Small intestine (tissue), 7 donors: ENCODE results near the gene ATF7IP. TPM values are rescaled to one million over a fixed set of nuclear protein-coding genes. Genes with fewer than 3 reads are reported as not detected.

ENCODE experiments used
- DNase-seq, 2 donors: peaks; one replicate each; pipeline versions ENCODE4 v3.0.0 to v3.0.0-alpha.2; 2013
- FAIRE-seq: peaks from 2 replicates; lab custom pipeline; 2012; peaks lifted over from hg19 to GRCh38; lab: Jason Lieb, UNC
- H3K27ac ChIP-seq, 3 donors: one replicate each; pipeline ENCODE4 v1.5.1; 2013; ENCODE audit warnings: low read length in 2 of 3, mild to moderate bottlenecking in 2 of 3, control low read depth in 1 of 3, inconsistent platforms in 1 of 3, low read depth in 1 of 3, moderate library complexity in 1 of 3
- H3K27me3 ChIP-seq, 3 donors: one replicate each; pipeline ENCODE4 v1.6.1; 2013; ENCODE audit warnings: low read length in 3 of 3, inconsistent platforms in 1 of 3; ENCODE audit not compliant: control insufficient read depth in 3 of 3, insufficient read depth in 3 of 3
- H3K36me3 ChIP-seq, 3 donors: one replicate each; pipeline ENCODE4 v1.6.1; 2013; ENCODE audit warnings: low read length in 3 of 3, inconsistent platforms in 1 of 3, low read depth in 1 of 3, mild to moderate bottlenecking in 1 of 3, moderate library complexity in 1 of 3; ENCODE audit not compliant: control insufficient read depth in 3 of 3, insufficient read depth in 2 of 3
- H3K4me1 ChIP-seq, 3 donors: one replicate each; pipeline ENCODE4 v1.6.1; 2013; ENCODE audit warnings: low read length in 2 of 3, inconsistent platforms in 1 of 3, low read depth in 1 of 3, mild to moderate bottlenecking in 1 of 3, moderate library complexity in 1 of 3; ENCODE audit not compliant: control insufficient read depth in 3 of 3, insufficient read depth in 2 of 3
- H3K4me3 ChIP-seq, 3 donors: one replicate each; pipeline ENCODE4 v1.5.1; 2013; ENCODE audit warnings: low read length in 3 of 3, control low read depth in 1 of 3, inconsistent platforms in 1 of 3, low read depth in 1 of 3, mild to moderate bottlenecking in 1 of 3, moderate library complexity in 1 of 3
- H3K9me3 ChIP-seq, 2 donors: one replicate each; pipeline ENCODE4 v1.6.1; 2013; ENCODE audit warnings: low read depth in 1 of 2, low read length in 1 of 2; ENCODE audit not compliant: control insufficient read depth in 2 of 2, insufficient read depth in 1 of 2
- WGBS, 3 donors: extraction: QIAGEN DNeasy Blood & Tissue Kit; methylation state at CpG; one replicate each; pipeline ENCODE4 v1.1.7; 2013; 5-methylcytosine and 5-hydroxymethylcytosine counted together
- polyA plus RNA-seq, 4 donors: library from polyadenylated mRNA; stranded (reverse) in 3 of 4; unstranded in 1 of 4; fragments of 200-250 nt in 3 of 4; fragments of 120-200 nt in 1 of 4; gene quantifications; one replicate each; pipeline versions ENCODE4 v1.2.1 to v1.2.3, GENCODE V29; 2013
- donor health status: healthy with polysubstance abuse.
- donor health status: control.
- donor health status: control.
- donor health status: Bipolar disorder and iron deficiency.
- donor health status: healthy.

The ATF7IP gene
- polyA plus RNA-seq, 4 donors: 3.5 to 34.5 (median 5.7) TPM

DNA sequence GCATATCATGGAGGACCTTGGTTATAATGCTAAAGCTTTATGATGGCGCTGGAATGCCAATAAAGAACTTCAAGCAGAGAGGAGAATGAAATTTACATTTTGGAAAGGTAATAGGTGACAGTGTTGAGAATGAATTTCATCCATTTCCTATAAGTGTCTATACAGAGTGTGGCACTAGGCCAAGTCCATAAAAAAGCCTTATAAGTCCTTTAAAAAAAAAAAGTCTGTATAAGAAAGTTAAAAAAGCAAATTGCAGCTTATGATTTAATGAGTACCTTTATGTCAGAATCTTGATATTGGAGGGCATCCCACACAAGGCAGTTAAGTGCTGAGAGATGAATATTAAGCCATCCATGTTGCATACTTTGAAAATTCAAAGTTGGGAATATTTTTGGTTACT, 62.4 kb downstream of the ATF7IP start:
- H3K27ac ChIP-seq: no peak overlapping the region
- WGBS, 3 donors: 88 to 99% (median 97%) methylated on average over 1 of the region's 1 CpG
- no peak for FAIRE-seq
- H3K4me3 ChIP-seq: no peak overlapping the region
- DNase-seq: no peak
- H3K36me3 ChIP-seq: peaks cover 0 to 19% (median 6%) of the 10 kb centered on the region in 3 donors
- no peaks in the 10 kb centered on the region for H3K27me3 ChIP-seq
- H3K9me3 ChIP-seq: peaks cover 0 to 5% of the 10 kb centered on the region in 2 donors
- H3K4me1 ChIP-seq: peaks cover 0 to 3% (median 0%) of the 10 kb centered on the region in 3 donors

DNA sequence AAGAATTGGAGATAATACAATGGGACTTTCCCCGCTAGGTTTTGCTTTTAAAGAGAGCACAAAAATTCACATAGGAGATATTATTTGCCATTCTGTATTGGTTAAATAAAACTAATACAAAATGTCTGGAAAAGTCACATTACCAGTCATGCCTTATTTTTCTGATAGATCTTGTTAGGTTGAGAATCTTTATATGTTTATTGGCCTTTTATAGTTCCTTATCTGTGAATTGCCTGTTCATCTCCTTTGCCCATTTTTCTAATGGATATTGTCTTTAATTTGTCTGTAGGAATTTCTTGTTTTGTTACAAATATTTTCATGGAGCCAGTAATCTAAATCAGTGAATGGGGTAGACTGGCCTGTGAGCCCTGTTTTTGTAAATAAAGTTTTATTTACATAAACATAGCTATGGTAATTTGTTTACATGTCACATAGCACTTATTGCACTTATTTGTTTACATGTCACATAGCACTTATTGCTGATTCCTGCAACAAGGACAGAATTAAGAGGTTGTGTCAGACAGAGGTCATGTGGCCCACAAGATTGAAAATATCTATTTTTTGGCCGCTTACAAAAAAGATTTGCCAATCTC, 65.0 kb downstream of the ATF7IP start:
- H3K27ac ChIP-seq: no peak overlapping the region
- WGBS, 3 donors: 95 to 99% (median 98%) methylated on average over 2 of the region's 2 CpGs
- DNase-seq (no peak), FAIRE-seq (no peak)
- no peak overlapping the region for H3K4me3 ChIP-seq
- H3K27me3 ChIP-seq: no peaks in the 10 kb centered on the region
- peaks cover 0 to 3% (median 0%) of the 10 kb centered on the region in 3 donors for H3K4me1 ChIP-seq
- no peaks in the 10 kb centered on the region for H3K9me3 ChIP-seq
- H3K36me3 ChIP-seq: peaks cover 0 to 22% (median 10%) of the 10 kb centered on the region in 3 donors

DNA sequence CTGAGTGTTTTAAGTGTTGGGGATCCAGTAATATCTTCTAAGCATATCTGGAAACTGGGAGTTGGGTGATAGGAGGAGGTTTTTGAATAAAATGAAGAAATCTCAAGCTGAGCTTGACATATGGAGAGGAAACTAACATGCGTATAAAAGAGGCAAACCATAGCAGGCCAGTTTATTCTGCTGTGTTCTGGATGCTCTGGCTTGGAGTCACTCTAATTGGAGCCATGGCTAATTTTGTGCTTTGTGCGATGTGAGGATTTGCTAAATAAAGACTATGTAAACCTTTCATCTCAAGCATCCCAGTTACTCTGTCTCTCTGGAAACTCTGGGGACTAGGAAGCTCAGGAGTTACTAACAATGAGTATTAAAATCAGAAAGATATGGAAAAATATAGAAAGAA, 66.5 kb downstream of the ATF7IP start:
- Histone ChIP-seq H3K4me1 (peaks cover 0 to 3% (median 0%) of the 10 kb centered on the region in 3 donors), H3K27ac (no peak overlapping the region), H3K4me3 (no peak overlapping the region), H3K27me3 (no peaks in the 10 kb centered on the region), H3K36me3 (peaks cover 0 to 22% (median 8%) of the 10 kb centered on the region in 3 donors), H3K9me3 (no peaks in the 10 kb centered on the region)
- WGBS, 3 donors: 84 to 96% (median 95%) methylated on average over 2 of the region's 2 CpGs
- DNase-seq (no peak), FAIRE-seq (no peak)

DNA sequence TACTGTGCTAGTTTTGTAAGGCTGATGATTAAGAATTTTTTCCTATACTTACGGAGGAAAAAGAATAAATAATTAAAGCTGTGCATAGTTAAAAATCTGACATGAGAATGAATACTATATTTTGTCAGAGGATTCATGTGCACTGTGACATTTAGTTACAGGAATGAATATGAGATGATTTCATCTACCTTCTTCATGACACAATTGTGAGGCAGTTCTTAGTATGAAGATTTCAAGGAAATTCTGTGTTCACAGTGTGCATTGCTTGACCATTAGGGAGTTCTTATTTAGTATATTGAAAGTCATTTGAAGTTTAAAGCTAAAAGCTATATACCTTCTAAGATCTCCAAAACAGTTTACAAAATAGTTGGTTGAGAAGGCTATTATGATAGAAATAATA, 70.1 kb downstream of the ATF7IP start:
- Histone ChIP-seq H3K27ac (no peak overlapping the region), H3K4me3 (no peak overlapping the region), H3K27me3 (no peaks in the 10 kb centered on the region), H3K4me1 (peaks cover 0 to 3% (median 0%) of the 10 kb centered on the region in 3 donors), H3K9me3 (no peaks in the 10 kb centered on the region), H3K36me3 (peaks cover 3 to 19% (median 5%) of the 10 kb centered on the region in 3 donors)
- 93 to 98% (median 95%) methylated on average over 1 of the region's 1 CpG for WGBS, 3 donors
- DNase-seq: no peak
- FAIRE-seq: no peak

DNA sequence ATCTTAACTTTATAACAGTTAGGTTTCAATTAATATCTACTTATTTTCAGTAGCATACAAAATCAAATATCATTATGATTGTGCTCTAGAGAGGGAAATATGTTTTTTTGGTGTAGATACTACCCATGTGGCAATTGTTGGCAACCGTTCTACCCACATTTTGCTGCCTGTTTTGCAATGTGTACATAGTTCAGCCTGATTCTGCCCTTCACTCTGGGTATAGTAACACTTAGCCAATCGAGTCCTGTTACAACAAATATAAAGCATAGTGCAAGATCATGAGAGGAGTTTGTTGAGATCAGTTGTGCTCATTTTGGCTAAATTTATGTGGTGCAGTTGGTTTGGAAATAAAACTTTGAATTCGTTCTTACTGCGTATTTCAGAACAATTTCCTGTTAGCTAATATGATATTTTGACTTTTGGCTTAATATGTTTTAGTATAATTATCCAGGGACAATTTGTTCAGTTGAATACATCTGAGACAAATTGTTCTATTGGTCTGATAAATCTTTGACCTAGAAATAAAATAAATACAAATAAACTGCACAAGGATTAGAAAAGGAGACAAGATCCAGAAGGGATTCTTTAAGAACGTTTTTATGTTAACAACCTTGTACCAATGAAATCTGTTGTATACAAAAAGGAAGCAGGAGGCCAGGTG, 76.9 kb downstream of the ATF7IP start:
- DNase-seq: no peak

DNA sequence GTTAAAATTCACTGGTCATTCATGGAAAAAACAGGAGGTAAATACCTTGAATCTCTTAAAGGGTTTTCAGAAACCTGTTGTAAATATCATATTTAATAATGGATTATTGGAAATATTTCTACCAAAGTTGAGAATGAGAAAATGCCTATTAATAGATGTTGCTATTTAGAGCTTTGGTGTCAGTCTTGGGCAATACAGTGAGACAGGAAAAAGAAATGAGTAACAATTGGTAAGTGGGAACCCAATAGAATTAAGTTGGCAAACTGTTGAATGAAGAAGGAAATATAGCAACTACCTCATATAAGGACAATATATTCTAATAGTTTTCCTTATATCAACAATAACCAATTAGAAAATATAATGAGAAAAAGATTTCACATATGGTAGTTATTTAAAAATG, 78.0 kb downstream of the ATF7IP start:
- H3K27ac ChIP-seq: no peak overlapping the region
- FAIRE-seq: peak; percentile 33
- H3K9me3 ChIP-seq: no peaks in the 10 kb centered on the region
- peaks cover 0 to 24% (median 3%) of the 10 kb centered on the region in 3 donors for H3K36me3 ChIP-seq
- H3K4me1 ChIP-seq: no peaks in the 10 kb centered on the region
- H3K4me3 ChIP-seq: no peak overlapping the region
- no peaks in the 10 kb centered on the region for H3K27me3 ChIP-seq
- no peak for DNase-seq

More for the DNA sequence above, 76.9 kb downstream of the ATF7IP start:
- no peak for FAIRE-seq
- no peaks in the 10 kb centered on the region for H3K27me3 ChIP-seq
- 74 to 93% (median 91%) methylated on average over 5 of the region's 5 CpGs for WGBS, 3 donors
- H3K36me3 ChIP-seq: peaks cover 3 to 24% (median 3%) of the 10 kb centered on the region in 3 donors
- no peaks in the 10 kb centered on the region for H3K9me3 ChIP-seq
- no peaks in the 10 kb centered on the region for H3K4me1 ChIP-seq
- H3K4me3 ChIP-seq: no peak overlapping the region
- H3K27ac ChIP-seq: no peak overlapping the region

DNA sequence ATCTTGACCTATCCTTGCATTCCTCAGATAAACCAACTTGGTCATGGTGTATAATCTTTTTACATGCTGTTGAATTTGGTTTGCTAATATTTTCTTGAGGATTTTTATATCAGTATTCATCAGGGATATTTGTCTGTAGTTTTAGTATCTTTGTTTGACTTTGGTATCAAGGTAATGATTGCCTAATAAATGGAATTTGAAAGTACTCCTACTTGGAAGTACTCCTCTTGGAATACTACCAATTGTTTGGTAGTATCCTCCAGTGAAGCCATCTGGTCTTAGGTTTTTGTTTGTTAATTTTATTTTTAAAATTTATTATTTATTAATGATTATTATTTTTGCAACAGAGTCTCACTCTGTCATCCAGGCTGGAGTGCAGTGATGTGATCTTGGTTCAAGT, 85.0 kb downstream of the ATF7IP start:
- FAIRE-seq (peak; percentile 33), DNase-seq (no peak)
- no peak overlapping the region for H3K27ac ChIP-seq
- H3K4me3 ChIP-seq: no peak overlapping the region
- no peaks in the 10 kb centered on the region for H3K4me1 ChIP-seq
- no peaks in the 10 kb centered on the region for H3K27me3 ChIP-seq
- H3K36me3 ChIP-seq: peaks cover 2 to 21% (median 6%) of the 10 kb centered on the region in 3 donors
- no peaks in the 10 kb centered on the region for H3K9me3 ChIP-seq

DNA sequence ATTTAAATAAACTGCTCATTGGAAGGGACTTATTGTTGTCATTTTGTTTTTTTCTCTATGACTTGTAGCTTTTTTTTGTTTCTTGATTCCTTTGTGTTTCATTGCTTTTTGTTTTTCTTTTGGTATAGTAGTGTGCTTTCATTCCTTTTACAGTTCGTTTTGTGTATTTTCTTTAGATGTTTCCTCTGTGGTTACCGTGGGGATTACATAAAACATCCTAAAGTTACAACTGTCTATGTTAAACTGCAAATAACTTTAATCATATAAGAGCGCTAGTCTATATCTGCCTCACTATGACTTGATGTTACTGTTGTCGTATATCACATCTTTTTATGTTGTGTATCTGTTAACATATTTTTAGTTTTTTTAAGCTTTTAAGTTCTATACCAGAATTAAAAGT, 86.9 kb downstream of the ATF7IP start:
- H3K27ac ChIP-seq: no peak overlapping the region
- H3K36me3 ChIP-seq: peaks cover 2 to 17% (median 6%) of the 10 kb centered on the region in 3 donors
- no peak overlapping the region for H3K4me3 ChIP-seq
- no peaks in the 10 kb centered on the region for H3K9me3 ChIP-seq
- WGBS, 3 donors: 77 to 85% (median 84%) methylated on average over 4 of the region's 4 CpGs
- no peaks in the 10 kb centered on the region for H3K4me1 ChIP-seq
- no peak for DNase-seq
- no peaks in the 10 kb centered on the region for H3K27me3 ChIP-seq
- FAIRE-seq: no peak
